Measurements from ENCODE around the gene KY. TPM values are rescaled to one million over a fixed set of nuclear protein-coding genes. Genes with fewer than 3 reads are reported as not detected.

KY gene
- total and polyA plus RNA-seq, 2 of the 13 experiments (the other 11 are each of a cell fraction or from before 2014, with no cell fraction given) = not detected

DNA sequence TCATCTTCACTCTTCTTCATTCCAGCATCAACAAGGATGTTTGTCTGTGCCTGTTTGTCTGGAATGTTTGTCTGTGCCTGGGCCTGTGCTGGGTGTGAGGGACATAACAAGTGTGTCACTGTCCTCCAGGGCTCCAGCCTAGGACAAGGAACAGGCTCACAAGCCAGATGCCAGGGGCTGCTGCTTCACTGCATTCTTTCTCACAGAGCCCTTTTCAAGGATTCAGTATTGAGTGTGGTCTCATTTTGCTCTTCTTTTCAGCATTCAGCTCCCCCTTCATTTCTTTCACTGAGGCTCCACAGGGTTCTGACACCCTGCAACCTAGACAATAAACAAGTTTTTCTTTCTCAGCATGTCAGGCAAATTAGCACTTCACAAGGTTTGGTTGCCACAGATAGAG, 43.6 kb upstream of the KY start (continued):
- TF ChIP-seq KIAA2018 (CRISPR knock-in tag; IDR thresholded peaks at IDR 0.05; ENCODE audit: borderline replicate concordance) (no peak), KDM3A (CRISPR knock-in tag; IDR thresholded peaks at IDR 0.05; ENCODE audit: low read depth) (no peak), SALL2 (CRISPR knock-in tag; IDR thresholded peaks at IDR 0.05) (no peak), MBD4 (IDR thresholded peaks at IDR 0.05; ENCODE audit: borderline replicate concordance, low read length) (no peak), FOXA3 (CRISPR knock-in tag; IDR thresholded peaks at IDR 0.05) (no peak)

- Histone ChIP-seq H2AFZ (ENCODE audit: low read length) (no peak overlapping the region), H3K4me2 (ENCODE audit: low read depth, low read length) (no peak overlapping the region), H3K9ac (ENCODE audit: insufficient read depth, low read depth, low read length) (no peak overlapping the region), H3K27ac (ENCODE audit: extremely low read length, insufficient read depth, low read length) (no peak overlapping the region), H3K4me3 (replicated peaks in 1 of 3; ENCODE audit: insufficient read depth in 1 of 3, low read depth in 2 of 3, low read length in 3 of 3) (no peak overlapping the region), H3K79me2 (ENCODE audit: insufficient read depth, low read length) (no peaks in the 10 kb centered on the region), H3K4me1 (ENCODE audit: insufficient read depth, low read length) (no peaks in the 10 kb centered on the region), H4K20me1 (ENCODE audit: insufficient read depth, low read length) (no peaks in the 10 kb centered on the region), H3K9me3 (ENCODE audit: low read length) (no peaks in the 10 kb centered on the region), H3K27me3 (ENCODE audit: control insufficient read depth in 1 of 2, insufficient read depth in 2 of 2, low read length in 2 of 2) (peaks cover 2 to 5% of the 10 kb centered on the region in 2 experiments; a peak in 2 of 5 replicates), H3K36me3 (replicated peaks in 1 of 2; ENCODE audit: control insufficient read depth in 1 of 2, insufficient read depth in 2 of 2, low read length in 2 of 2) (no peaks in the 10 kb centered on the region)
- TF ChIP-seq ZBTB3 (CRISPR knock-in tag; IDR thresholded peaks at IDR 0.05; ENCODE audit: borderline replicate concordance, low read depth) (no peak), CBX1 (IDR thresholded peaks at IDR 0.05; ENCODE audit: low read depth) (no peak)
- no peak for ATAC-seq
- in situ Hi-C loops (cut with HindIII; ENCODE audit: extremely low pct_ligation_motif_present, low pct_unique_long_range_greater_than_20kb) = no loop called here
- no TSS peak for BruUV-seq (replicated peaks)
- intact Hi-C loops (cut with micrococcal nuclease; ENCODE audit: unreplicated experiment) = no loop called here
- 12% methylated on average over 5 of the region's 7 CpGs for WGBS (ENCODE audit: low lambda C conversion rate)
- POLR2A ChIA-PET = no interaction called here
- CTCF ChIA-PET (ENCODE audit: low intra/inter-chr PET ratio, low total read pairs) = no interaction called here
- no peak for FAIRE-seq
- DNase-seq (ENCODE audit: low spot score) = no peak
Observed at GRCh38 chr3:134693804-134694203, 43.0 kb upstream of the KY start.
